Measurements from ENCODE around the gene METTL1. TPM values are rescaled to one million over a fixed set of nuclear protein-coding genes. Genes with fewer than 3 reads are reported as not detected.

Gene METTL1
- 47.0 to 58.3 TPM (median 51.6 TPM) in 5 replicates for total RNA-seq (2022; extraction: Qiagen RNA extraction; ENCODE audit: low read depth)

DNA sequence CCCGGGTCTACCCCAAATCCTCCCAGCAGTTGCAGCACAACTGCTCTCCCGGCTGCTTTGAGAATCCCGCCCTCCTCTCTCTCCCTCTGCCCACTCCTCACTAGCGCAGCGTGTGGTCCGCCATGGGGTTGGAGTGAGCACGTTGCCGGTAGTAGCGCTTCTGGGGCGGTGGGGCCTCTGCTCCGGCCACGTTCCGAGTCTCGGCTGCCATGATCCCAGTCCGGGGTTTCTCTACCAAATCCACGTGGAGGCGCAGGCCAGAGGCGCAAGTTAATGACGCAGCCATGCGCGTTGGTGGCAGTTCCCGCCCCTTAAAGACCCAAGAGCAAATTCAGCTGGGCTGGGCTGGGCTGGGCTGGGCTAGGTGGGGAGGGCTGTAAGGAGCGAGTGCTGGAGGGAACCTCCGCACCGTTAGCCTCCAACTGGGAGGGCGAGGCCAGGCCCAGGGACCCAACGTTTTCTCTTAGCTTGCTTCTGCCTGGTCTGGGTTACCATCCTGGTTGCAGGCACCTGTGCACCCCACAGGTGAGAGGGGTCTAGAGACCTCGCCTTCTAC, at the start of gene METTL1:
TSS of gene METTL1 (minus strand) at position 233 of the 556 bp plus-strand sequence. CDS start at position 211, 22 bp downstream.

GRCh38 chr12:57782608-57783465, 10.9 kb upstream of the METTL1 start, which contains the start of gene TSFM:
Gene TSFM (plus strand): TSS chr12:57782787. CDS start chr12:57782802, 15 bp downstream.

GRCh38 chr12:57772429-57773322, 771 bp upstream of the METTL1 start, which contains the start of gene EEF1AKMT3:
Gene EEF1AKMT3 (plus strand): TSS chr12:57772614. CDS start chr12:57772725, 111 bp downstream.

GRCh38 chr12:57766464-57767304, 5.2 kb downstream of the METTL1 start, which contains the start of gene CYP27B1:
Gene CYP27B1 (minus strand): TSS chr12:57767078. CDS start chr12:57767041, 37 bp downstream.

DNA sequence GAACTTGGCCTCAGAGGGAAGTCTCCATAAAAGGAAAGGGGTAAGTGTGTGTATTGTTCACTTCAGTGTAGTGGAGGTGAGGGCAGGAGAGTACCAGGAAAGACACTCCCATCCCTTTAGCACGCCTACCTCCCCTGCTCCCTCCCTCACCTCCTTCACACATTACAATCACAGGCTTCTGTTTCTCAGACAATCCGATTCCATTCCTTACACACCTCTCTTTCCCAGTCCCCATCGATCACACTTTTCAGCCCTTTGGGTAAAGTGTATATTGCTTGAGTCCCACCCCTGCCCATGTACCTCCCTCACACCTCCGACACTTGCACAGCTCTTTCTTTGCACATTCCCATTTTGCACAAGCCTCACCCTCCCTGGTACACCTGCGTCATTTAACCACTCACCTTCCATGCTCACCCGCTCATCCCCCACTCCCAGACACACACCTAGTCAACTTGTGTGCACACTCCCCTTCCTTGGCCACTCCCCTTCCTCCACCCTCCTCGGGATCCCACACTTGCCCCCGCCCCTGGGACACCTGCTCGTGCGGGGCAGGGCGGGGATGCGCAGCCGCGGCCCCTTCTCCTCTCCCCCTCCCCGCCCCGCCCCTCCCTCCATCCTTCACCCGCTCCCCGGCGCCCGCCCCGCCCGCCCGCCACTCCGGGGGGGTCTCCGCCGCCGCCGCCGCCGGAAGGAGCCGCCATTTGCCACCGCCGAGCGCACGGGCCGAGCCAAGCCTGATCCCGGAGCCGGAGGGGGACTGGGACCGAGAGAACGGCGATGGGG, 17.3 kb downstream of the METTL1 start, which contains the start of gene MARCHF9:
TSS of gene MARCHF9 (plus strand) at position 693 of the 783 bp plus-strand sequence. CDS start 426 bp downstream, outside the sequence.

DNA sequence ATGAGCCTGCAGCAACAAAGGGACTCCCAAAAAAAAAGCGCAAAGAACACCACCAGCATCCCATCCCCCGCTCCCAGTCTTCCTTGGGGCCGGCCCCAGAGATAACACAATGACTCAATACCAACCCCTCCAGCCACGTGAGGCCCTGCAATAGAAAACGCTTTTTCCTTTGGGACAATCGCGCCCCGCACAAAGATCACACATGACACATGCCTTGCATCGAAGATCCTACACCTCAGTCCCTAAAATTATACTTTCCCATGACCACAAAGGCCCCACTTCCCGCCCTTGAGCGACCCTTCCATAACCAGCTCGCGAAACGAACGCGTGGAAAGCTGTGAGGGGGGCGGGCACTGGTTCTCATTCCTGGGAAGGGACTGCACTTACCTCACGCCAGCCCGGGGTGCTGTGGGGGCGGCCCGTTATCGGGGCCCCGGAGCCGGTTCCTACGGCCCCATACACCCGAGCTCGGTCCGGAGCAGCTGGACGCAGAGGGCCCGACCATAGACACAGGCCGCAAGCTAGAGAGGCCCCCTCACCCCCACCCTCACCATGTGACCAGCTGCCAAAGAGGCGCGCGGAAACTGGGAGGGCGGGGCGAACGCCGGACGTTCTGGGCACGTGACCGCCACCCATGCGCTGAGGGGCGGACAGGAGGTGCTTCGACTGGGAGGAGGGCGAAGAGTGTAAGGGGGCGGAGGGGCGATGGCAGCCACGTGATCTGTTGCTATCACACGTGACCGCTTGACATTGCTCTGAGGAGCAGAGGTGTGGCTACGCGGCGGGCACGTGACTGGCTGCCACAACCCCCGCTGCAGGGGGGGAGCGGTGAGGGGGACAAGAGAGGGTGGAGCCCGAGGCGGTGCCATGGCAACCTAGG, 19.9 kb downstream of the METTL1 start, which contains the start of gene CDK4:
TSS of gene CDK4 (minus strand) at position 523 of the 880 bp plus-strand sequence. CDS start 593 bp downstream, outside the sequence.

GRCh38 chr12:57744777-57745484, 27.0 kb downstream of the METTL1 start, which contains the start of gene TSPAN31:
Gene TSPAN31 (plus strand): TSS chr12:57745039. CDS start chr12:57745155, 116 bp downstream.

GRCh38 chr12:57738661-57739237, 33.2 kb downstream of the METTL1 start, which contains the start of gene AGAP2:
Gene AGAP2 (minus strand): TSS chr12:57738742. CDS start chr12:57738246, 496 bp downstream.

Other genes with a start within 250 kb of the METTL1 start
- 17.2 to 28.7 TPM (median 25.5 TPM) in 5 replicates for gene MBD6, start 249.3 kb downstream of the METTL1 start, total RNA-seq (2022; extraction: Qiagen RNA extraction; ENCODE audit: low read depth)
- 105 to 158 TPM (median 121 TPM) in 5 replicates for gene DCTN2, start 224.9 kb downstream of the METTL1 start, total RNA-seq (2022; extraction: Qiagen RNA extraction; ENCODE audit: low read depth)
- gene KIF5A, start 222.1 kb downstream of the METTL1 start, total RNA-seq (2022; extraction: Qiagen RNA extraction; ENCODE audit: low read depth), result 0.19 to 0.48 TPM (median 0.29 TPM) in 5 replicates
- gene PIP4K2C, start 180.9 kb downstream of the METTL1 start, total RNA-seq (2022; extraction: Qiagen RNA extraction; ENCODE audit: low read depth), result 40.5 to 45.1 TPM (median 43.9 TPM) in 5 replicates
- 16.4 to 18.8 TPM (median 18.7 TPM) in 5 replicates for gene DTX3, start 167.3 kb downstream of the METTL1 start, total RNA-seq (2022; extraction: Qiagen RNA extraction; ENCODE audit: low read depth)
- gene ARHGEF25, start 160.7 kb downstream of the METTL1 start, total RNA-seq (2022; extraction: Qiagen RNA extraction; ENCODE audit: low read depth), result 4.2 to 6.2 TPM (median 5.7 TPM) in 5 replicates
- 34.5 to 48.1 TPM (median 42.6 TPM) in 5 replicates for gene B4GALNT1, start 138.9 kb downstream of the METTL1 start, total RNA-seq (2022; extraction: Qiagen RNA extraction; ENCODE audit: low read depth)
- 110 to 118 TPM (median 113 TPM) in 5 replicates for gene OS9, start 78.0 kb downstream of the METTL1 start, total RNA-seq (2022; extraction: Qiagen RNA extraction; ENCODE audit: low read depth)
- 0.03 to 0.16 TPM (median 0.14 TPM) in 4 of 5 replicates, not detected in the other for gene AGAP2, start 33.4 kb downstream of the METTL1 start, total RNA-seq (2022; extraction: Qiagen RNA extraction; ENCODE audit: low read depth)
- gene TSPAN31, start 27.1 kb downstream of the METTL1 start, total RNA-seq (2022; extraction: Qiagen RNA extraction; ENCODE audit: low read depth), result 15.5 to 19.6 TPM (median 17.2 TPM) in 5 replicates
- 237 to 291 TPM (median 246 TPM) in 5 replicates for gene CDK4, start 19.8 kb downstream of the METTL1 start, total RNA-seq (2022; extraction: Qiagen RNA extraction; ENCODE audit: low read depth)
- 5.5 to 7.7 TPM (median 6.9 TPM) in 5 replicates for gene MARCHF9, start 17.0 kb downstream of the METTL1 start, total RNA-seq (2022; extraction: Qiagen RNA extraction; ENCODE audit: low read depth)
- gene CYP27B1, start 5.0 kb downstream of the METTL1 start, total RNA-seq (2022; extraction: Qiagen RNA extraction; ENCODE audit: low read depth), result 1.7 to 2.4 TPM (median 2.2 TPM) in 5 replicates
- 4.8 to 6.8 TPM (median 5.0 TPM) in 5 replicates for gene EEF1AKMT3, start 509 bp upstream of the METTL1 start, total RNA-seq (2022; extraction: Qiagen RNA extraction; ENCODE audit: low read depth)
- 64.0 to 86.3 TPM (median 72.3 TPM) in 5 replicates for gene TSFM, start 10.7 kb upstream of the METTL1 start, total RNA-seq (2022; extraction: Qiagen RNA extraction; ENCODE audit: low read depth)
- gene AVIL, start 46.6 kb upstream of the METTL1 start, total RNA-seq (2022; extraction: Qiagen RNA extraction; ENCODE audit: low read depth), result 0.39 to 0.67 TPM (median 0.62 TPM) in 5 replicates
- 36.8 to 50.5 TPM (median 46.0 TPM) in 5 replicates for gene CTDSP2, start 74.6 kb upstream of the METTL1 start, total RNA-seq (2022; extraction: Qiagen RNA extraction; ENCODE audit: low read depth)
- gene ATP23, start 169.5 kb upstream of the METTL1 start, total RNA-seq (2022; extraction: Qiagen RNA extraction; ENCODE audit: low read depth), result 3.7 to 6.4 TPM (median 4.9 TPM) in 5 replicates

Measured in A549 treated with GW870086 at 1 μM for 4 hours (cell line).